Ectodermal cell (in vitro differentiated cells): ENCODE measurements around the gene BMPR1A.
"Not testable (repeated sequence)": the region's sequence is repeated elsewhere in the genome, so short reads cannot be mapped to it uniquely, and the experiment has no call there.

Experiments
- H3K27ac ChIP-seq: 2 replicates; pipeline ENCODE4 v1.7.0; 2013; ENCODE audit warnings: mild to moderate bottlenecking, low read depth, low read length; ENCODE audit not compliant: insufficient read depth, poor library complexity, severe bottlenecking
- H3K27me3 ChIP-seq: 2 replicates; pipeline ENCODE4 v1.7.0; 2013; ENCODE audit warnings: mild to moderate bottlenecking, low read length; ENCODE audit not compliant: insufficient read depth, control insufficient read depth, poor library complexity, severe bottlenecking
- H3K36me3 ChIP-seq: one replicate; pipeline ENCODE4 v1.7.0; 2013; ENCODE audit warnings: low read length; ENCODE audit not compliant: control insufficient read depth, insufficient read depth
- H3K4me1 ChIP-seq: one replicate; pipeline ENCODE4 v1.7.0; 2013; ENCODE audit warnings: low read length; ENCODE audit not compliant: control insufficient read depth, insufficient read depth
- H3K4me3 ChIP-seq: 2 replicates; pipeline ENCODE4 v1.7.0; 2013; ENCODE audit warnings: low read depth, low read length, control low read depth; ENCODE audit not compliant: insufficient read depth
- H3K9me3 ChIP-seq: 2 replicates; pipeline ENCODE4 v1.7.0; 2013; ENCODE audit warnings: mild to moderate bottlenecking, low read length, moderate library complexity; ENCODE audit not compliant: control insufficient read depth
- WGBS, 2 experiments: methylation state at CpG; one replicate each; pipeline ENCODE4 v1.1.7; 2013; ENCODE audit warnings: missing lambda C conversion rate in 2 of 2; 5-methylcytosine and 5-hydroxymethylcytosine counted together

The BMPR1A gene

DNA sequence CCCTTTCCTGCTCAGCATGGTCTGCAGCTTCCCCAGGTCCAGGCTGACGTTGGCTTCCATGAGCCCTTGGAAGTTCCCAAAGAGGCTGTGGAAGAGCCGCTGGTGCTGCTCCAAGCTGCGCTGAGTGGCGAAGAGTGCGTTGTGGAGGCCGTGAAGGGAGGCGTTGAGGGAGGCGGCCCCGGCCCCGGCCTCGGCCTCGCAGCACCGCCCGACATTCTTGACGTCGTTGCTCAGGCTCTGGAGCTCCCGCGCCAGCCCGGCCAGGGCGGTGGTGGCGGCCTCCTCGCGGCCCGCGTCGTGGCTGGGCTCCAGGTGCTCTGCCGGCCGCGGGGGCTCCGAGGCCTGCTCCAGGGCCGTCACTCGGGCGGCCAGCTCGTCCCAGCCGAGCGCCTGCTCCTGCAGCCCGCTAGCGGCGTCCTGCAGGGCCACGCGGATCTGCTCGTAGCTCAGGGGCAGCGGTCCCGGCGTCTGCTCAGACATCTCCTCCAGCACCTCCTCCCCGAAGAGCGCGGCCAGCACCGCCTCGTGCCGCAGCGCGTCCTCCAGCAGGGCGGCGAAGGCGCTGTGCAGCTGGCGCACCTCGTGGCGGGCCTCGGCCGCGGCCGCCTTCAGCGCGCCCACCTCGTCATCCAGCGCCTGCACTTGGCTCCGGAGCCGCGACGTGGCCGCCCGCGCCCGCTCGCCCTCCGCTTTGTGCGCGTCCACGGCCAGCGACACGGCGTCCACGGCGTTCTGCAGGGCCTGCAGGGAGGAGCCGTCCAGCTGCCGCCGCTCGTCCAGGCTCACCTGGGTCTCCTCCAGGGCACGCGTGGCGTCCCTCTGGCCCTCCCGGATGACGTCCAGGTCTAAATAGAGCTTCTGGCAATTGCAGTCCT, 186.3 kb downstream of the BMPR1A start:
- Histone ChIP-seq H3K4me3 (no peak overlapping the region), H3K36me3 (no peaks in the 10 kb centered on the region), H3K27me3 (no peaks in the 10 kb centered on the region), H3K4me1 (peaks cover 4% of the 10 kb centered on the region), H3K27ac (no peak overlapping the region), H3K9me3 (no peaks in the 10 kb centered on the region)
- 95 to 96% methylated on average over 94 of the region's 94 CpGs for WGBS, 2 experiments

- H3K36me3 ChIP-seq: no peaks in the 10 kb centered on the region
- H3K4me3 ChIP-seq: no peak overlapping the region
- WGBS, 2 experiments: 95 to 96% methylated on average over 30 of the region's 30 CpGs
- no peaks in the 10 kb centered on the region for H3K9me3 ChIP-seq
- no peak overlapping the region for H3K27ac ChIP-seq
- peaks cover 4% of the 10 kb centered on the region for H3K4me1 ChIP-seq
- no peaks in the 10 kb centered on the region for H3K27me3 ChIP-seq
Measured at GRCh38 chr10:86943316-86944030, 187.1 kb downstream of the BMPR1A start.

GRCh38 chr10:86944031-86944419, 187.6 kb downstream of the BMPR1A start:
- Histone ChIP-seq H3K36me3 (no peaks in the 10 kb centered on the region), H3K27ac (no peak overlapping the region), H3K4me3 (no peak overlapping the region), H3K4me1 (peaks cover 4% of the 10 kb centered on the region), H3K27me3 (no peaks in the 10 kb centered on the region), H3K9me3 (no peaks in the 10 kb centered on the region)
- 88% methylated on average over 4 of the region's 4 CpGs for WGBS, 2 experiments

DNA sequence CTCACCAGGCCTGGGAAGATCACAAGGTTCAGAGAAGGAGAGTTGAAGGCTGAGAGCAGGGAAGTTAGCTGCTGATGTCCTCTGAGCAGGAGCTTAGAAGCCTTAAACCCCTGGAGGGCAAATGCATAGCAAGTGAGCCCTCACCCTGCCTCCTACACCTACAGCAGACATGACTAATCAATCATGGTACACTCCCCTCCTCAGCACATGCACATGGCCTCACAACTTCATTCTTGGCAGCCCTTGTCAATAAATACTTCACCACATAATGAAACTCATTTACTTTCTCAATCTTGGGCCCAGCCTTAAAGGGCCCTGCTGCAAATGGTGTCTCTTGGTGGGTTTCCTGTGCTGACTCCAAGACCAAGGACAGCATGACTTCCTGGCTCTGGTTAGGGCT, 188.1 kb downstream of the BMPR1A start:
- Histone ChIP-seq H3K4me3 (no peak overlapping the region), H3K27ac (no peak overlapping the region), H3K27me3 (no peaks in the 10 kb centered on the region)

GRCh38 chr10:86944907-86945306, 188.5 kb downstream of the BMPR1A start:
- no peaks in the 10 kb centered on the region for H3K27me3 ChIP-seq
- H3K27ac ChIP-seq: no peak overlapping the region
- peaks cover 4% of the 10 kb centered on the region for H3K4me1 ChIP-seq
- no peaks in the 10 kb centered on the region for H3K9me3 ChIP-seq
- WGBS, 2 experiments: 95 to 96% methylated on average over 3 of the region's 3 CpGs
- H3K36me3 ChIP-seq: no peaks in the 10 kb centered on the region
- H3K4me3 ChIP-seq: no peak overlapping the region

More for the DNA sequence above, 188.1 kb downstream of the BMPR1A start:
- Histone ChIP-seq H3K9me3 (no peaks in the 10 kb centered on the region), H3K4me1 (peaks cover 4% of the 10 kb centered on the region), H3K36me3 (no peaks in the 10 kb centered on the region)

DNA sequence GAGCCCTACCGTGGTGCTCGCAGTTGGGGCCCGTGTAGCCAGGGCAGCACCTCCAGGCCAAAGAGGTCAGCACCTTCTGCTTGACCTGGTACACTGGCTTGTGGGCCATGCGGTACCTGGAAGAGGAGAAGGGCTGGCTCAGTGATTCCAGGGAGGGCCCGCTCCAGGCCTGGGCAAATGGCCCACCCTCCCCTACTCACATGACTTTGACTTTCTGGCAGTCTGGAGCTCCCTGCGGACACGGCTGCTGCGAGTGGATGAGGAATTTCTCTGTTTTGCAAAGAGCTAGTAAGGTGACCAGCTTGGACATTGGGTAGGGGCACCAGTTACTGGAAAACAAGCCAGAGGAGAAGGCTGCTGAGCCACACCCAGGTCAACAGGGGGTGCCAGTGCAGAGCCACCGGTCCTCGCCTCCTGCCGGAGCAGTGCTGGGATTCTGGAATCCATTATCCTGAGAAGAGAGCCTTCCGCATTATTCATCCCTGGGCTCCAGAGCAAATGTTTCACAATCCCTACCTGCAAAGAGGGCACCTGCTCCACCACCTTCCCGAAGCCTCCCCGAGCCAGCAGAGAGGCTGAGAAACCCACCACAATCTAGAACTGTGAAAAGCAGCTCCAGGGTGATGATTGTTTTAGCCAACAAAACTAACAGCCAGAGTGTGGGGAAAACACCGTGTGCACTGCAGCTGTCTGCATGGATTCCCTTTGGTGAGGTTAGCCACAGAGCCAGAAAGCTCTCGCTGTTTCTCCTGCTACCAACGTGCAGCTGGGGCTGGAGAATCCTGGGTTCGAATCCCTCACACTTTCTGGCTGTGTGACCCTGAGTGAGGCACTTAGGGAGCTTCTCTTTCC, 189.2 kb downstream of the BMPR1A start:
- H3K4me1 ChIP-seq: peaks cover 4% of the 10 kb centered on the region
- no peaks in the 10 kb centered on the region for H3K27me3 ChIP-seq
- WGBS, 2 experiments: 67 to 70% methylated on average over 18 of the region's 18 CpGs
- no peak overlapping the region for H3K27ac ChIP-seq
- H3K36me3 ChIP-seq: no peaks in the 10 kb centered on the region
- H3K9me3 ChIP-seq: no peaks in the 10 kb centered on the region
- no peak overlapping the region for H3K4me3 ChIP-seq

- 93 to 95% methylated on average over 13 of the region's 13 CpGs for WGBS, 2 experiments
- H3K9me3 ChIP-seq: no peaks in the 10 kb centered on the region
- no peaks in the 10 kb centered on the region for H3K27me3 ChIP-seq
- H3K27ac ChIP-seq: no peak overlapping the region
- no peak overlapping the region for H3K4me3 ChIP-seq
- H3K4me1 ChIP-seq: peaks cover 4% of the 10 kb centered on the region
- H3K36me3 ChIP-seq: no peaks in the 10 kb centered on the region
Measured at GRCh38 chr10:86946213-86947155, 190.1 kb downstream of the BMPR1A start.

GRCh38 chr10:86947806-86948205, 191.4 kb downstream of the BMPR1A start:
- H3K36me3 ChIP-seq, H3K9me3 ChIP-seq, H3K4me3 ChIP-seq, H3K27me3 ChIP-seq, H3K4me1 ChIP-seq, H3K27ac ChIP-seq: not testable (repeated sequence)
- 90 to 92% methylated on average over 4 of the region's 4 CpGs for WGBS, 2 experiments

DNA sequence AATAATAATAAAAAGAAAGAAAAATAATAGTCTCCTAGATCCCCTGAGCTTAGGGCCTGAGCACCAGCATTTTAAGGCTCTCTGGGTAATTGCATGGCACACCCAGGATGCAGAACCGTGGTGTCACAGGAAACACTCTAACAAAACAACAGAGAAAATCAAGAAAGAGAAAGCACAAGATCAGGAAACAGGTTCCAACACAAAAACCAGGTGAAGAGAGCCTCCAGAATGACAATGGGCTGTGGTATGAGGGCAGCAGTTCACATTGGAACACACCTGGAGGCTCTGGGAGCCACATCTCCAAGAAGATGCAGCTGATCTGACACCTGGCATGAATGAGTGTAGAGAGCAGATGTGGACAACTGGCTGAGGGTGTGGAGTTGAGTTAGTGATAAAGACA, 193.9 kb downstream of the BMPR1A start:
- Histone ChIP-seq H3K27me3 (no peaks in the 10 kb centered on the region), H3K36me3 (no peaks in the 10 kb centered on the region), H3K9me3 (no peaks in the 10 kb centered on the region), H3K4me3 (no peak overlapping the region), H3K27ac (no peak overlapping the region), H3K4me1 (peaks cover 22% of the 10 kb centered on the region)
- WGBS, 2 experiments: 81 to 100% methylated on average over 1 of the region's 1 CpG
